ENCODE data around the gene SEC16A. TPM values are rescaled to one million over a fixed set of nuclear protein-coding genes. Genes with fewer than 3 reads are reported as not detected.

SEC16A gene
- total RNA-seq, 1 experiment from 2014 or later = 56.4 TPM

DNA sequence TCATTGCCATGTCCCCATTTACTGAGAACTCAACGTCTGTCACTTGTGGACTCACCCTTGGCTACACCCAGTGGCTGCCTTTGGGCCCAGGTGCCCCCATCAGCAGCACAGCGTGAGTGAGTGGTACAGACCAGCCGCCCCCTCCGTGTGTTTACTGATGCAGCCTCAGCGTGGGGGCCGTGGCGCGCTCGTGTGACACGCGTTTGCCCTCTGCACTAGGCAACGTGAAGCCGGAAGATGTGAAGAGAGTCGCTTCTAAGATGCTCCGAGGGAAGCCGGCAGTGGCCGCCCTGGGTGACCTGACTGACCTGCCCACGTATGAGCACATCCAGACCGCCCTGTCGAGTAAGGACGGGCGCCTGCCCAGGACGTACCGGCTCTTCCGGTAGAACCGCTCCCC lies 60.0 kb downstream of the SEC16A start:
- H2BK15ac ChIP-seq (ENCODE audit: low read depth, low read length) = no peak overlapping the region
- no peak overlapping the region for H2BK20ac ChIP-seq (ENCODE audit: low read depth, low read length, poor library complexity, severe bottlenecking)
- H3K9ac ChIP-seq (ENCODE audit: extremely low read depth, insufficient read length, low read length) = no peak overlapping the region
- DNase-seq = no peak
- H4K91ac ChIP-seq (ENCODE audit: insufficient read length, low read depth, low read length) = no peak overlapping the region
- no peaks in the 10 kb centered on the region for H3K79me1 ChIP-seq (ENCODE audit: insufficient read depth, low read depth, low read length, poor library complexity, severe bottlenecking)
- no peak overlapping the region for H2AFZ ChIP-seq (ENCODE audit: low read length)
- H3K14ac ChIP-seq (ENCODE audit: insufficient read depth, low read length) = no peak overlapping the region
- H4K5ac ChIP-seq (ENCODE audit: insufficient read length, low read depth, low read length) = no peak overlapping the region
- no peaks in the 10 kb centered on the region for H3K9me3 ChIP-seq (ENCODE audit: control insufficient read depth, low read depth, low read length)
- H3K4me2 ChIP-seq (ENCODE audit: insufficient read depth, insufficient read length, low read length) = no peak overlapping the region
- Mint-ChIP-seq H3K27me3 (ENCODE audit: low read depth) (no peaks in the 10 kb centered on the region), H3K9me3 (no peaks in the 10 kb centered on the region), H3K4me1 (no peaks in the 10 kb centered on the region), H3K36me3 (ENCODE audit: insufficient read depth in 1 of 3, low read depth in 3 of 3) (peaks cover 16 to 84% (median 60%) of the 10 kb centered on the region in 3 experiments; a peak in 6 of 7 replicates), H3K4me3 (no peak overlapping the region), H3K27ac (no peak overlapping the region)
- H3K27ac ChIP-seq (ENCODE audit: insufficient read length, low read depth, low read length) = no peak overlapping the region
- H3K23me2 ChIP-seq (ENCODE audit: insufficient read length, low read depth, low read length, poor library complexity, severe bottlenecking) = no peaks in the 10 kb centered on the region
- no peak overlapping the region for H2BK12ac ChIP-seq (ENCODE audit: insufficient read length, low read depth, low read length)
- H3K4ac ChIP-seq (ENCODE audit: low read depth, low read length) = no peak overlapping the region
- H3K4me1 ChIP-seq (ENCODE audit: insufficient read depth, low read length) = no peaks in the 10 kb centered on the region
- no peak overlapping the region for H2BK120ac ChIP-seq (ENCODE audit: low read depth, low read length, poor library complexity, severe bottlenecking)
- no peak overlapping the region for H2BK5ac ChIP-seq (ENCODE audit: insufficient read length, low read length)
- H4K8ac ChIP-seq (replicated peaks; ENCODE audit: insufficient read length, low read depth, low read length) = no peak overlapping the region
- H3K79me2 ChIP-seq (ENCODE audit: insufficient read depth, low read length) = no peaks in the 10 kb centered on the region
- no peak overlapping the region for H3K56ac ChIP-seq (ENCODE audit: insufficient read length, low read depth, low read length)
- no CpG with 5 or more reads among the region's 26 CpGs for WGBS (ENCODE audit: extremely low coverage, insufficient read length, low lambda C conversion rate)
- no peak for TF ChIP-seq CTCF (conservative IDR thresholded peaks at IDR 0.05)
- H3K27me3 ChIP-seq (ENCODE audit: insufficient read depth, low read length) = no peaks in the 10 kb centered on the region
- no peak overlapping the region for H3K23ac ChIP-seq (ENCODE audit: insufficient read length, low read depth, low read length)
- H4K20me1 ChIP-seq (ENCODE audit: control insufficient read depth, insufficient read depth, insufficient read length) = no peaks in the 10 kb centered on the region
- no peak overlapping the region for H3K18ac ChIP-seq (ENCODE audit: insufficient read length, low read depth, low read length)
- no peak overlapping the region for H3T11ph ChIP-seq (ENCODE audit: low read length)
- no peak overlapping the region for H2AK5ac ChIP-seq (ENCODE audit: insufficient read length, low read length)
